M059J (cell line): ENCODE results near the gene ATG2B. TPM values are rescaled to one million over a fixed set of nuclear protein-coding genes. Genes with fewer than 3 reads are reported as not detected.
A peak's percentile ranks its signal among the peaks of the same experiment; 100 is the strongest.

Experiments
- DNase-seq: peaks from one replicate; pipeline ENCODE4 v3.0.0-alpha.2; 2012; ENCODE audit warnings: low read depth
- total RNA-seq: library from RNA; depleted of rRNA; stranded (reverse); fragments of >200 nt; shearing (Covaris generic); gene quantifications from 2 replicates; pipeline ENCODE4 v1.2.3, GENCODE V29; 2014; rRNA removed

The ATG2B gene
- 3.3 and 7.6 TPM in 2 replicates for total RNA-seq

DNA sequence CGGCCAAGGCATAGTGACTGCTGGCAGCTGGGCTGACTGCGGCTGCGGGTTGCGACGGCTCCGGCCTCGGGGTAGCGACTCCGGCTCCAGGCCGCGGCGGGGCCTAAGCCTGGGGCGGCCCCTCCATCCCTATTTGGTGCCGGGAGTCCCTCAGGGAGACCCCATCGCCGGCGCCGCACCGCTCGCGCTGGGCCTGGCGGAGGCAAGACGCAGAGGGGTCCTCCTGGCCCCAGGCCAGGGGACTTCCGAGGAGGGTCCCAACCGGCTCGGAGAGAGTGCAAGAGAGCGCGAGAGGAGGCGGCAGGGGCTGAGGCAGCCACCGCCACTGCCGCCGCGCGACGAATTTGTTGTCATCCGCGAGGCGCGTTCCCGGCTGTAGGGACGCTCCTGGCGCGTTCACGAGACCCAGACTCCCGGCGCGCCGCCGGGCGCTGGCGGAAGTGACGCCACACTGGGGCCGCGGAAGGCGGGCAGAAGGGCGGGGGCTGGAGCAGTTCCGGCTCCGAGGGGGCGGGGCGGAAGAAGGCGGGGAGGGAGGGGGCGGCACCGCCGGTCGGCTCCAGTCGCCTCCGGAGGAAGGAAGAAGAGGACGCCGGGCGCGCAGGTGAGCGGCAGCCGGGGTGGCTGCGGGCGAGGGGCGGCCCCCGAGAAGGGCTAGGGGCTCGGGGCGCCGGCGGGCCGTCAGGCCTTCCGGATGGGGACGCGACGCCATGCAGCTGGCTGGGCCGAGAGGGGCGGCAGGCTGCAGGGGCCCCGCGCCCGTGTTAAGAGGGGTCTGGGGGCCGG is at the start of gene ATG2B, which contains the start of gene GSKIP:
Gene ATG2B (minus strand): TSS at position 377 of the 786 bp plus-strand sequence. CDS start 365 bp downstream, at position 12.
Gene GSKIP (plus strand): TSS at position 562 of the 786 bp plus-strand sequence. CDS start 18,722 bp downstream, outside the sequence.
- DNase-seq, result peak; percentile 80

GRCh38 chr14:96410119-96410518 is 47.0 kb upstream of the ATG2B start:
- peak; percentile 78 for DNase-seq

DNA sequence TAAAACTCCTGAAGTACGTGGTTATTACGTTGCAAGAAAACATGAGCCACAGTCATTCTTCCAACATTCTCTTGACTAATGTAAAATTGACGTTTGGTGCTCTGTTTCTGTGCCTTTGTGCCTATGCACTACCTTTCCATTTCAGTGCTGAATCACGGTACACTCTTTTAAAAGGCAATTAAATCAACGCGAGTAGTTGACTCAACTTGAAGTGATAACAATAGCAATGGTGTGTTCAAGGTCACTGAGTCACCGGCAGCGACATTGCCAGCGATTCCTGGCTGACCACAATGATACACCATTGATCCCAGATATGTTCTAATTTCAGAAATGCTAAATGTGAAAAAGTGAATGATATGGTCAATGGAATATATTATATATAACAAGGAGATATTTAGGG is 46.6 kb upstream of the ATG2B start:
- peak; percentile 87 for DNase-seq

- DNase-seq, result no peak
These were observed 45.5 kb upstream of the ATG2B start for GRCh38 chr14:96408608-96409007.

- DNase-seq, result no peak
These were observed 44.9 kb upstream of the ATG2B start for GRCh38 chr14:96407935-96408570.

DNA sequence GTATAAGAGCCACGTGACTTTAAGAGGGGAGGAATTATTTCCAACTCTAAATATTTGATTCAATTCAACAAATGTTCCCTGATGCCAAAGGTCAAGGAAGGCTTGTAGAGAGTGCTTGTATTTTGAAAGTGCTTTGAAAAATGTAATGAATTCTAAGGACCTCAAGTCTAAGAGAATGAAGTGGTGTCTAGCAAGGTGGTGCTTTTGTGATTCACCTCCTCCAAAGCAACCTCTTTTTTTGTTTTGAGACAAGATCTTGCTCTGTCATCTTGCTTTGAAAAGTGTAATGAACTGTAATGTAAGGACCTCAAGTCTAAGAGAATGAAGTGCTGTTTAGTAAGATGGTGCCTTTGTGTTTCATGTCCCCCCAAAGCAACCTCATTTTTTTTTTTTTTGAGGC is 42.5 kb upstream of the ATG2B start:
- no peak for DNase-seq

- DNase-seq, result no peak
These were observed 40.3 kb upstream of the ATG2B start for GRCh38 chr14:96403409-96403808.

DNA sequence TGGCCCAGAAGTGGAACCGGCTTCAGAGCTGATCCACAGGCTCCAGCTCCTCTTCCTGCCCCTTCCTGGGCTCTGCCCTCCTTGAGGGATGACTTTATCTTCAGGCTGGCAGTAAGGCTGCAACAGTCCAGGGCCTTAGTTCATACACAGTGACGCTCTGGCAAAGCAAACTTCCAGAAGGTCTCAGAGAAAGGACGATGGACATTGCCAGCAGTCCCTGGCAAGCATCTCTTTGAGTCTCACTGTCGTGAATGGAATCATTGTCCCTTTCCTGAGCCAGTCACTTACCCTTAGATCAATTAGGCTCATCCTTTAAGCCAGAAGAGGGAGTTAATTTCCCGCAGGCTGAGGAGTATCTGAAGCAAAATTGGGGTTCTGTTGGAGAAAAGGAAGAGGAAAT is 37.4 kb upstream of the ATG2B start:
- DNase-seq, result no peak

- DNase-seq, result no peak
These were observed 36.3 kb upstream of the ATG2B start for GRCh38 chr14:96399405-96399804.

DNA sequence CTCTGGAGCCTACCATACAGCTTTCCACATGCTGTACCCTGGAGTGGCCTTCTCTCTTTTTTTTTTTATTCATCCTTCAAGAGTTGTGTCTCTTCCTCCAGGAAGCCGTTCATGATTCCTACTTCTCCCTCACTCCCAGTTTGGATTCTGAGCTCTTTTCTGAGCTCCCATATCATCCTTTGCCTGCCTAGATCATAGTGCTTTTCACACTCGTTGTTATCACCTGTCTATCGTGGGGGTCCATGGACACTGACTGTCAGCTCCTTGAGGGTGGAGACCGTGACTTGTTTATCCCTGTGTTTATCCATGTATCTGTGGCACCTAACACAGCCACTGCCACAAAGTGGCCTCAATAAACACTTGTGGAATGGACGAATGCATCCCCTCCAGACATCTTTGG is 35.8 kb upstream of the ATG2B start:
- DNase-seq, result no peak

DNA sequence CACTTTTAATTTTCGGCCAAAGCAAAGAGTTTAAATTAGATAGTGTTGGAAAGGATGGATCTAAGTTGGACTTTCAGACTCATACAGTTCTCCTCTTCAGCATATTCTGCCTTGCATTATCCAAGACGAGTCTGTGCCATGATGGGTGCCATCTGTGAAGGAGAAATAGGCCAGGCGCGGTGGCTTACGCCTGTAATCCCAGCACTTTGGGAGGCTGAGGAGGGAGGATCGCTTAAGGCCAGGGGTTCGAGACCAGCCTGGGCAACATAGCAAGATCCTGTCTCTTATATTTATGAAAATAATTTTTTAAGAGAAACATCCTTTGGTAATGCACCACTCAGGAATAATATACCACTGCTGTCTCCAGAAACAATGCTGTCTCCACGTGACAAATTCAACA is 35.3 kb upstream of the ATG2B start:
- DNase-seq, result no peak

GRCh38 chr14:96394047-96394815 is 31.1 kb upstream of the ATG2B start:
- no peak for DNase-seq

DNA sequence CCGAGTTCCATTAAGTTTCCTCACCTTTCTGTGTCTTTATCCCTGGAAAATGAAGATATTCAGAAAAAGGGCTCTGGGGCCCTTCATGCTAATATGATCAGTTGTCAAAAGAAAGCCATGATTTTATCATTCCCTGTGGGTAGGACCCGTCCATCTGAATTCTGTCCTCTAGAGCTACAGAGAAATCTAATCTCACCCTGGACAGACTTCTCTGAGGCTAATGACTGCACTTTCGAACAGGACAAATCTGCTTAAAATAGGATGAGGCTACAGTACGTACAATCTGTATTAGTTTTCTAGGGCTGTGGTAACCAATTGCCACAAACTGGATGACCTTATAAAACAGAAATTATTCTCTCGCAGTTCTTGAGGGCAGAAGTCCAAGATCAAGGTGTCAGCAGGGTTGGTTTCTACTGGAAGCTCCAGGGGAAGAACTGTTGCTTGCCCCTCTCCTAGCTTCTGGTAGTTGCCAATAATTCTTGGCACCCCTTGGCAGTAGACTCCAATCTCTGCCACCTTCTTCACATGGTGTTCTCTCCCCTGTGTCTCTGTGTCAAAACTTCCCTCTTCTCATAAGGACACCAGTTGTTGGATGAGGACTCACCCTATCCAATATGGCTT is 30.0 kb upstream of the ATG2B start:
- DNase-seq, result no peak

- DNase-seq, result peak; percentile 80
These were observed 28.4 kb upstream of the ATG2B start for GRCh38 chr14:96391293-96392118.

GRCh38 chr14:96390965-96391292 is 27.8 kb upstream of the ATG2B start:
- DNase-seq, result no peak

DNA sequence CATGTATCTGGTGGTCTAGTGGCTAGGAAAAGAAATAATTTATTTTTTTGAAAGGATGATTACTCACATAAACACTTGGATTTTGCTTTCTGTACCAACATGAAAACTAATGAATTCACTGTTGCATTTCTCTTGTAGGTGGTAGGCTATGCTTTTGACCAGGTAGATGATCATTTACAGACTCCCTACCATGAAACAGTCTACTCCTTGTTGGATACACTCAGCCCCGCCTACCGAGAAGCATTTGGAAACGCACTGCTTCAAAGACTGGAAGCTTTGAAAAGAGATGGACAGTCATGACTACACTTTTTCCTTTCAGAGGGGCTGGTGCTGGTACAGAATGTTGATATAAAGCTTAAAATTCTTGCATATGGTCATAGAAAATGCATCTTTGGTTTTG is 22.2 kb upstream of the ATG2B start:
- no peak for DNase-seq

DNA sequence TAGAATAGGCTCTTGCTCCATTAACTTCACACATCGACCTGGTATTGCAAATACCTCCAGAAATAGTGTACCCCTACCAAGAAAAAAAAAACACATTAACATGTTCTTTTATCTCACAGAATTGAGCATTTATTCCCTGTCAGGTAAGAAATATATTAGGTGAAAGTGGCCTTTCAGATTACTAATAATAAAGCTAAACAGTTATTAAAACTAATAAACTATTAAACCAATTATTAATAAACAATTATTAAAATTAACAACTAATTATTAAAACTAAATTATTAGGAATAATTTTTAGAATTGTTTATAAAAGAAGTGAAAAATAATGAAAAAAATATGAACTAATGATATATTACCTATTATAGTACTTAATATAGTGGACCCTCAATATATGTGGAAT is 21.6 kb upstream of the ATG2B start:
- DNase-seq, result no peak

DNA sequence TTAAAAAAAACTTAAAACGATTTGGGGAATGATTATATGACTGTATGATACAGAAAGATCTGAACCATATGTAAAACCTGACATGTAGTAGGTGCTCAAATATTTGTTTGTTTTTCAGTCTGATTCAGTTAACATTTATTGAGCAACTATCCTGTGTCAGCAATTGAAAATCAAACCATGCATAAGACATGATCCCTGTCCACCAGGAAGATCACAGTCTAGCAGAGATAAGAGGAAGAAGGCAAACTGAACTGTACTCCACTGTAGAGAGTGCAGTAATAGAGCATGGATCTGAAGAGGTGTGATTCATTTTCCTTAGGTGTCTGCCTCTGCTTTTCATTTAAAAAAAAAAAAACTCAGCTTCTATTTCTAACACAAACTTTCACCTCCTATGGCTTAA is 20.9 kb upstream of the ATG2B start:
- DNase-seq, result no peak

DNA sequence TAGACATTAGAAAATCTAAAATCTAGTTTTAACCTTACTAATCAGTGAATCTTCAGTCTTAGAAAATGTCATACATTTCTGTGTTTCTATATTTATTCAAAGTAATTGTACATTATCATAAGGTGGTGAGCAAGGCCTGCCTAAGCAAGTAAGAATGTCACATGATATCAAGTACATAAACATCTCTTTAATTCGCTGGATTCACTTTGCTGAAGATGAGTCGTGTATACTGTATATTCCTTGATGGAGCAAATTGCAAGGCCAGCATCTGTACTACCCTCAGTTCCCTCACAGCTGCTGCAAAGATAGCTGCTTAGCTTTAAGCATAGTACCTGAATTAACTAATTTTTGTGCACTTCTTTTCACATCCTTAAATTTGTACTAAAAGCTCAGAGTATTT is 20.3 kb upstream of the ATG2B start:
- no peak for DNase-seq

DNA sequence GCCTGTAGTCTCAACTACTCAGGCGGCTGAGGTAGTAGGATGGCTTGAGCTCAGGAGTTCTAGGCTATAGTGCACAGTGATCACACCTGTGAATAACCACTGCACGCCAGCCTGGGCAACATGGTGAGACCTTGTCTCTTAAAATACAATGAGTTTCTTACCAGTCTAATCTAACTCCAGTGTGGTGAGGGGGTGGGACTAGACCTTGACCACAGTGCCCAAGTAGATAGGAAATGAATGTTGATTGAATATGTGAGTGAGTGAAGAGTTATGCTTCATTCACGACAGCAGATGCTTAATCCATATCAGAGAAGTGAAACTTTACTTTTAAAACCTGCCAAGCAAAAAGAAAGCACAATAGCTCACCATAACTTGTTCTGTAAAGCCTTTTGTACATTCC is 17.6 kb upstream of the ATG2B start:
- no peak for DNase-seq

- no peak for DNase-seq
These were observed 13.0 kb upstream of the ATG2B start for GRCh38 chr14:96376093-96376492.
